ENCODE results near the gene CLDN8. TPM values are rescaled to one million over a fixed set of nuclear protein-coding genes. Genes with fewer than 3 reads are reported as not detected.

Gene CLDN8
- polyA plus RNA-seq, 1 of the 3 experiments (the other 2 are of a cell fraction): not detected

- CTCF ChIA-PET: no interaction called here
- Histone ChIP-seq H3F3A (replicated peaks; ENCODE audit: insufficient read depth) (no peaks in the 10 kb centered on the region), H3K27me3 (ENCODE audit: insufficient read depth) (no peaks in the 10 kb centered on the region; the same call in 1 of the 2 replicates), H3K9me2 (no peaks in the 10 kb centered on the region), H2AFZ (ENCODE audit: low read depth) (no peak overlapping the region), H3K4me3 (ENCODE audit: low read depth in 2 of 2, low read length in 1 of 2) (no peak overlapping the region), H3K9me3 (no peaks in the 10 kb centered on the region), H3K4me1 (ENCODE audit: control insufficient read depth in 1 of 2, insufficient read depth in 2 of 2, low read depth in 1 of 2, low read length in 1 of 2) (no peaks in the 10 kb centered on the region), H3K4me2 (no peak overlapping the region), H3K9ac (no peak overlapping the region), H4K20me1 (ENCODE audit: insufficient read depth) (no peaks in the 10 kb centered on the region), H3K79me2 (ENCODE audit: insufficient read depth) (no peaks in the 10 kb centered on the region), H3K36me3 (replicated peaks in 1 of 2; ENCODE audit: control insufficient read depth in 1 of 2, insufficient read depth in 2 of 2, low read length in 1 of 2) (no peaks in the 10 kb centered on the region), H3K27ac (ENCODE audit: low read depth in 2 of 2, low read length in 1 of 2) (no peak overlapping the region)
- DNase-seq: no peak
- TF ChIP-seq RAD21 (IDR thresholded peaks at IDR 0.05; ENCODE audit: low read length) (no peak), SMC3 (IDR thresholded peaks at IDR 0.05; ENCODE audit: low read depth, low read length) (no peak), POLR2AphosphoS5 (IDR thresholded peaks at IDR 0.05; ENCODE audit: low read depth, low read length) (no peak), FOXJ3 (CRISPR knock-in tag; IDR thresholded peaks at IDR 0.05) (no peak), USF2 (IDR thresholded peaks at IDR 0.05; ENCODE audit: borderline replicate concordance, low read depth, low read length) (no peak), MEF2A (IDR thresholded peaks at IDR 0.05; ENCODE audit: borderline replicate concordance, low read depth) (no peak), RXRA (IDR thresholded peaks at IDR 0.05; ENCODE audit: borderline replicate concordance, low read depth) (no peak), RFX5 (IDR thresholded peaks at IDR 0.05; ENCODE audit: low read length) (no peak), IRF3 (IDR thresholded peaks at IDR 0.05; ENCODE audit: low read depth, low read length) (no peak), ZBTB33 (IDR thresholded peaks at IDR 0.05; ENCODE audit: borderline replicate concordance, low read depth) (no peak), RCOR1 (IDR thresholded peaks at IDR 0.05; ENCODE audit: low read length) (no peak), YY1 (IDR thresholded peaks at IDR 0.05; ENCODE audit: low read depth) (no peak), JUND (IDR thresholded peaks at IDR 0.05) (no peak), NFIC (IDR thresholded peaks at IDR 0.05; ENCODE audit: borderline replicate concordance) (no peak), CHD2 (IDR thresholded peaks at IDR 0.05; ENCODE audit: low read length, partially characterized antibody) (no peak), SIN3A (IDR thresholded peaks at IDR 0.05; ENCODE audit: borderline replicate concordance, low read depth, low read length) (no peak), FOXM1 (IDR thresholded peaks at IDR 0.05; ENCODE audit: low read depth) (no peak)
- WGBS (ENCODE audit: low lambda C conversion rate): 0% methylated on average over 2 of the region's 2 CpGs
- POLR2A ChIA-PET: no interaction called here
These were observed 7.7 kb upstream of the CLDN8 start for GRCh38 chr21:30223596-30223995.

Measured in SK-N-SH (cell line).